Cardiac muscle cell (in vitro differentiated cells and primary cell): ENCODE measurements around the gene IQGAP2. TPM values are rescaled to one million over a fixed set of nuclear protein-coding genes. Genes with fewer than 3 reads are reported as not detected.

Source experiments
- DNase-seq, 2 donors: peaks; one replicate each; pipeline versions ENCODE4 v3.0.0 to v3.0.0-alpha.2; 2010 to 2017; ENCODE audit warnings: low read depth in 1 of 2, low spot score in 1 of 2
- H3K27ac ChIP-seq: fragments of 200-600 bp; sonication (generic); 2 replicates; pipeline ENCODE4 v1.5.1; 2016
- H3K27me3 ChIP-seq: fragments of 200-600 bp; sonication (generic); 2 replicates; pipeline ENCODE4 v1.6.0; 2016; ENCODE audit warnings: control low read depth
- H3K36me3 ChIP-seq: fragments of 200-600 bp; sonication (generic); 2 replicates; pipeline ENCODE4 v1.5.1; 2016; ENCODE audit warnings: control low read depth
- H3K4me1 ChIP-seq: fragments of 200-600 bp; sonication (generic); 2 replicates; pipeline ENCODE4 v1.8.1; 2017; ENCODE audit warnings: low read depth, mild to moderate bottlenecking, mixed run types
- H3K4me3 ChIP-seq: fragments of 200-600 bp; sonication (generic); 2 replicates; pipeline ENCODE4 v1.5.1; 2016; ENCODE audit warnings: mild to moderate bottlenecking
- H3K9me3 ChIP-seq: fragments of 200-600 bp; sonication (generic); 2 replicates; pipeline ENCODE4 v1.5.1; 2017; ENCODE audit warnings: low read depth, mild to moderate bottlenecking, control low read depth
- polyA plus RNA-seq: library from polyadenylated mRNA; unstranded; fragments of >200 nt; fragmentation: Nextera tagmentation; extraction: Ambion mirVana; gene quantifications from 2 replicates; pipeline ENCODE4 v1.2.1, GENCODE V29; 2016
- total RNA-seq: library from RNA; depleted of rRNA; stranded (reverse); fragments of >200 nt; gene quantifications from 2 replicates; pipeline ENCODE4 v1.2.3, GENCODE V29; 2016
- TF ChIP-seq, protein P1 (sequence below): IDR thresholded peaks from 2 replicates; pipeline ENCODE4 v1.5.1; 2012; ENCODE audit warnings: low read depth, mild to moderate bottlenecking, low read length

IQGAP2 gene
- total and polyA plus RNA-seq, 2 experiments from 2014 or later, result 4.1 to 10.8 TPM

DNA sequence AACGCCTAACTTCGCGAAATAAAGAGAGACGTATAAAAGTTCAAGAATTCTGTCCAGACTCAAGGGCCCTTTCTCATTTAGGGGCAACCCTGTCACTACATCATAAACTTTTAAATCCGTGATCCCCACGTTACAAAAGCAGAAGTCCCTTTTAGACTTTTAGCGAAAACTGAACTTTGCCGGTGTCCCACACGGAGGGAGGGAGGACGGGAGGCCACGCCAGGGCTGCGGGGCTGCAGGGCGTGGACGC, 312.3 kb downstream of the IQGAP2 start:
- no peaks in the 10 kb centered on the region for H3K36me3 ChIP-seq
- TF ChIP-seq, protein P1, sequence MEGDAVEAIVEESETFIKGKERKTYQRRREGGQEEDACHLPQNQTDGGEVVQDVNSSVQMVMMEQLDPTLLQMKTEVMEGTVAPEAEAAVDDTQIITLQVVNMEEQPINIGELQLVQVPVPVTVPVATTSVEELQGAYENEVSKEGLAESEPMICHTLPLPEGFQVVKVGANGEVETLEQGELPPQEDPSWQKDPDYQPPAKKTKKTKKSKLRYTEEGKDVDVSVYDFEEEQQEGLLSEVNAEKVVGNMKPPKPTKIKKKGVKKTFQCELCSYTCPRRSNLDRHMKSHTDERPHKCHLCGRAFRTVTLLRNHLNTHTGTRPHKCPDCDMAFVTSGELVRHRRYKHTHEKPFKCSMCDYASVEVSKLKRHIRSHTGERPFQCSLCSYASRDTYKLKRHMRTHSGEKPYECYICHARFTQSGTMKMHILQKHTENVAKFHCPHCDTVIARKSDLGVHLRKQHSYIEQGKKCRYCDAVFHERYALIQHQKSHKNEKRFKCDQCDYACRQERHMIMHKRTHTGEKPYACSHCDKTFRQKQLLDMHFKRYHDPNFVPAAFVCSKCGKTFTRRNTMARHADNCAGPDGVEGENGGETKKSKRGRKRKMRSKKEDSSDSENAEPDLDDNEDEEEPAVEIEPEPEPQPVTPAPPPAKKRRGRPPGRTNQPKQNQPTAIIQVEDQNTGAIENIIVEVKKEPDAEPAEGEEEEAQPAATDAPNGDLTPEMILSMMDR, result no peak
- peaks cover 27% of the 10 kb centered on the region for H3K27me3 ChIP-seq
- H3K9me3 ChIP-seq, result no peaks in the 10 kb centered on the region
- peaks cover 6% of the 10 kb centered on the region for H3K4me1 ChIP-seq
- no peak for DNase-seq
- H3K4me3 ChIP-seq, result peak overlapping the region; percentile 82
- H3K27ac ChIP-seq, result no peak overlapping the region

DNA sequence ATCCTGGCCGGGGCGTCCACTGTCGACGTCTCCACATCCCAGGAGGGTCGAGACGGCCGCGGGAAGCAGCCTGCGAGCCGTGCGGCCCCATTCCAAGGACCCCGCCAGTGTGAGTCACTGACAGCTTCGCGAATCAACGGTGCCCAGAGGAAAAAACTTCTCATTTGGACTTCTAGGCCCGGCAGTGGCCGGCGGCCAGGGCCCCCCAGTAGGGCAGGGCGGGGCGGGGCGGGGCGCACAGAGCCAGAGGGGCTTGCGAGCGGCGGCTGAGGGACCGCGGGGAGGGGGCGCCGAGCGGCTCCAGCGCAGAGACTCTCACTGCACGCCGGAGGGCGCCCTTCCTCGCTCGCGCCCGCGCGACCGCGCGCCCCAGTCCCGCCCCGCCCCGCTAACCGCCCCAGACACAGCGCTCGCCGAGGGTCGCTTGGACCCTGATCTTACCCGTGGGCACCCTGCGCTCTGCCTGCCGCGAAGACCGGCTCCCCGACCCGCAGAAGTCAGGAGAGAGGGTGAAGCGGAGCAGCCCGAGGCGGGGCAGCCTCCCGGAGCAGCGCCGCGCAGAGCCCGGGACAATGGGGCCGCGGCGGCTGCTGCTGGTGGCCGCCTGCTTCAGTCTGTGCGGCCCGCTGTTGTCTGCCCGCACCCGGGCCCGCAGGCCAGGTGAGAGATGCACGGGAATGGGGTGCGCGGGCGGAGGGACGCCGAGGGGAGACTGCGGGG, 312.8 kb downstream of the IQGAP2 start, which contains the start of gene F2R:
Gene F2R (plus strand): TSS at position 391 of the 720 bp plus-strand sequence. CDS start 182 bp downstream, at position 573.
- TF ChIP-seq, protein P1, result peak; percentile 40
- no peak within 1 kb of the TSS for H3K27ac ChIP-seq
- peak within 1 kb of the TSS; percentile 82 for H3K4me3 ChIP-seq
- peaks cover 8% of the 10 kb centered on the region for H3K4me1 ChIP-seq
- no peaks in the 10 kb centered on the region for H3K36me3 ChIP-seq
- peak; percentile 80 to 91 for DNase-seq
- no peaks in the 10 kb centered on the region for H3K9me3 ChIP-seq
- peaks cover 27% of the 10 kb centered on the region for H3K27me3 ChIP-seq

DNA sequence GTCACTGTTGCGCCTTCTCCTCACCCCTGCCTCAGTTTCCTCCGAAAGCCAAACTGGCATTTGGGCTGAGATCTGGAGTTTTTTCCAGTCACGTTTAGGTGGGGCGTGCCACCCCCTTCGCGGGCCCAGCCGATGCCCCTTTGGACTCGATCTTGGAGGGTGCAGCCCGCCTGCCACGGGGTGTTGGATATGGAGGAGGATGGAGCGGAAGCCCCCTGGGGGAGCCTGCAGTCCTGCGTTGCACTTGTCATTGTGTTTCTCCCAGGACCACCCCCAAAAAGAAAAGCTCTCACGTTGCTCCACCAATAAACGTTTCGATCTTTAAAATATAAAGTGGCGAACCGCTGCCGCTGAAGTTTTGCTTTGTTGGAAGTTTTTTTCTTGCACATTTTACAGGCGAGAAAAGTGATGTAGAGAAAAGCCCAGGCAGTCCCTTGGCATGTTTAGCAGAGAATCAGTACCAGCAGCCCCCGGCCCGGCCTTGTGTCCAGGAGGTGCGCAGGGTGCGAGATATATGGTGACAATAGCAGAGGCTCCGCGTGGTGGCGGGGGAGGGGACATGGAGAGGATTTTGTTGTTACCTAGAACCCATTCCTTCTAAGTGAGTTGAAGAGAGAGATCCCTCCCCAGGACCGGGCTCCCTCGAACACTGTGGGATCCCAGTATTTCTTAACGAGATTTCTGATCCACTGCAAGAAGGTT, 313.5 kb downstream of the IQGAP2 start:
- peak; percentile 28 to 44 for DNase-seq
- H3K4me1 ChIP-seq, result peaks cover 14% of the 10 kb centered on the region
- H3K27ac ChIP-seq, result no peak overlapping the region
- TF ChIP-seq, protein P1, result no peak
- peak overlapping the region; percentile 82 for H3K4me3 ChIP-seq
- peaks cover 27% of the 10 kb centered on the region for H3K27me3 ChIP-seq
- H3K9me3 ChIP-seq, result no peaks in the 10 kb centered on the region
- no peaks in the 10 kb centered on the region for H3K36me3 ChIP-seq

DNA sequence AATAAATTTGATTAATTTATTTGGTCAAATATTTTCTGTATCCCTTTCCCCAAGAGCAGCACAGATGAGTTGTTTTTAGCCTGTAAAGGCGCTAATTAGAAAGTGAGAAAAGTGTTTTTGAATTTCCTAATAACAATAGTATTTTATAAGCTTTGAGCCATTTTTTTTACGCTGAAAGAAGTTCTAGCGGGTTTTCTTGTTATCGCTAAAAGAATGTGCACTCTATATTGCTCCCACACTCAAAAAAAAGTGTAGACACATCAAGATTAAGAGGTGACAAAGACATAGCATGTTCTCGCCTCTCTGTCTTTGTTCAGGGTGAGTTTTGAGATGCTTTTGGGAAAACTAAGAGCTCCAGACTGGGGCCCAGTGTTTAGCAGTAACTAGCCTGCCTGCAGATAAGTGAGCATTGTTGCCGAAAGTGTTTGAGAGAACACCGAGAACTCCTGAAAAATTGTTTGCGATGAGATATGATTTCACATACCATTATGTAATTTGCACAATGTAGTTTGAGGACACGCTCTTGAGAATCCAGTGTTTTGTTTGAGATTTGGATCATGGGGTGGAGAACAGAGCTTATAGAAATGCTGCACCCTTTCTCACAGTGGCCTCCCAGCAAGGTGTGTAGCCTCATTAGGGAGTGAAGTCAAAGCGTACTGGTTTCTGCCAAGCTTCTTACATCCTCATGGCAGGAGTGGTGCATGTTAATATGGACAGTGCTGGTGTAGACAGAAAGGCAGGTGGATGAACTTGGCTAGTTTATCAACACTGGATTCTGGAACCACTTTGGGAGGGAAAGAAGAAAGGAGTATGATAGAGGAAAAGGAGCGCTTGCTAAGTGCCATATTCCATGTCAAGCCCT, 314.4 kb downstream of the IQGAP2 start:
- Histone ChIP-seq H3K27me3 (peaks cover 27% of the 10 kb centered on the region), H3K36me3 (no peaks in the 10 kb centered on the region), H3K9me3 (no peaks in the 10 kb centered on the region), H3K27ac (no peak overlapping the region), H3K4me3 (peak overlapping the region; percentile 82), H3K4me1 (peaks cover 14% of the 10 kb centered on the region)
- TF ChIP-seq, protein P1, result no peak
- DNase-seq, result peak; percentile 10 to 57

DNA sequence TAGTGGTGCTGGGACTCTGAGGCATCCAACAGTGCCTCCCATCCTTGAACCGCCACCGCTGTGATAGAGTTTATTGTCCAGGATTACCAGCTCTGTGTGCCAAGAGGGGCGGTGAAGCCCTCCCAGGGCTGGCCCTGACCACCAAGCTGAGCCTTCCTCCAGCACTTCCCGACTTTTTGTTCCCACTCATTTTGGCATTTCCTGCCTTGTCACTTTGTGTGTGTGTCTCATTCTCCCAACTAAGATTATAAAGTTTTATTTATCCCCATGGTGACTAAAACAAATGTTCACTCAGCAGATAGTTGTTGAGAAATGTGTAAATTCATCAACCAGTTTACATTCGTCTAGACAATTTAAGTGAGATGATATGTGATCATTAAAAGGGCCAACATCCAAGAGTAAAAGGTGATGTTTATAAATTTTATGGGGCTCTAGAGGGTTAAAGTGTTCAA, 315.3 kb downstream of the IQGAP2 start:
- TF ChIP-seq, protein P1, result no peak
- peak in 1 of 2 donors; percentile 83 for DNase-seq
- H3K4me3 ChIP-seq, result no peak overlapping the region

More for the DNA sequence above, 315.3 kb downstream of the IQGAP2 start:
- Histone ChIP-seq H3K9me3 (no peaks in the 10 kb centered on the region), H3K36me3 (no peaks in the 10 kb centered on the region), H3K27me3 (peaks cover 24% of the 10 kb centered on the region), H3K4me1 (peaks cover 14% of the 10 kb centered on the region), H3K27ac (no peak overlapping the region)
